HL-60 (cell line): ENCODE data around the gene MYOM3.
A peak's percentile ranks its signal among the peaks of the same experiment; 100 is the strongest.

ENCODE experiments used
- DNase-seq, 2 experiments: peaks; one replicate each; pipeline ENCODE4 v3.0.0-alpha.2; 2010 to 2020; ENCODE audit warnings: low read depth in 1 of 2, low spot score in 1 of 2
- H3K27ac ChIP-seq: fragments of 250-450 bp; sonication (Bioruptor Pico); replicated peaks from 2 replicates; pipeline ENCODE4 v1.5.1; 2020; ENCODE audit warnings: mild to moderate bottlenecking, moderate library complexity
- H3K27me3 ChIP-seq: fragments of 250-450 bp; sonication (Bioruptor Pico); 2 replicates; pipeline ENCODE4 v1.5.1; 2021; ENCODE audit warnings: mild to moderate bottlenecking, moderate library complexity; ENCODE audit not compliant: insufficient read depth, poor library complexity, severe bottlenecking
- H3K4me3 ChIP-seq: replicated peaks from 2 replicates; pipeline ENCODE4 v1.5.1; 2011; ENCODE audit warnings: mild to moderate bottlenecking, control low read depth, low read length; ENCODE audit not compliant: insufficient read depth
- CTCF ChIP-seq: IDR thresholded peaks from one replicate; pipeline ENCODE4 v1.5.1; 2011; ENCODE audit warnings: low read length, control low read depth, inconsistent platforms; ENCODE audit not compliant: insufficient read depth
- GABPA ChIP-seq: IDR thresholded peaks from 2 replicates; pipeline ENCODE4 v1.6.1; 2012; ENCODE audit warnings: low read depth
- POLR2AphosphoS5 ChIP-seq: IDR thresholded peaks from 2 replicates; pipeline ENCODE4 v1.6.1; 2012; ENCODE audit warnings: low read depth
- SPI1 ChIP-seq: IDR thresholded peaks from 2 replicates; pipeline ENCODE4 v1.6.1; 2012; ENCODE audit warnings: low read depth, mild to moderate bottlenecking, borderline replicate concordance
- TF ChIP-seq, protein P1 (sequence below): IDR thresholded peaks from 2 replicates; pipeline ENCODE4 v1.6.1; 2012; ENCODE audit warnings: low read depth; ENCODE audit not compliant: insufficient replicate concordance

The MYOM3 gene

DNA sequence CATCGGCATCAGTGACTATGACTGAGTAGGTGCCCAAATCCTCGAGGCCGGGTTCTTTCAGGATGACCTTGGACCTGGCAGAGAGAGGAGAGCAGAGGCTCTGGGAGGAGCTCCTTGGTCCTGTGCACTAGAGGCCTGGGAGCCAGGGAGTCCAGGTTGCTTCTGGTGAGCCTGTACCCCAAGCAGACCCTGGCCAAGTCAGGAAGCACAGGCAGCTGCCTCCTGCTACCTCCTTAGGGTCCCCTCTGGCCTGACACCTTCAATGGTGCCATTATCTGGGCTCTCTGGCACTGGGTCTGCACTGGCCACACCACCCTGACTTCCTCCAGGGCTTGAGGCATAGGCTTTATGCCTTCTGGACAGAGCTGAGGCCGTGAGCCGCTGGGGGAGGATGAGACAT, 37.7 kb downstream of the MYOM3 start:
- DNase-seq: no peak
- Histone ChIP-seq H3K27ac (no peak overlapping the region), H3K27me3 (no peaks in the 10 kb centered on the region), H3K4me3 (no peak overlapping the region)
- no peak for TF ChIP-seq POLR2AphosphoS5
- TF ChIP-seq GABPA: no peak
- no peak for TF ChIP-seq SPI1
- TF ChIP-seq, protein P1, sequence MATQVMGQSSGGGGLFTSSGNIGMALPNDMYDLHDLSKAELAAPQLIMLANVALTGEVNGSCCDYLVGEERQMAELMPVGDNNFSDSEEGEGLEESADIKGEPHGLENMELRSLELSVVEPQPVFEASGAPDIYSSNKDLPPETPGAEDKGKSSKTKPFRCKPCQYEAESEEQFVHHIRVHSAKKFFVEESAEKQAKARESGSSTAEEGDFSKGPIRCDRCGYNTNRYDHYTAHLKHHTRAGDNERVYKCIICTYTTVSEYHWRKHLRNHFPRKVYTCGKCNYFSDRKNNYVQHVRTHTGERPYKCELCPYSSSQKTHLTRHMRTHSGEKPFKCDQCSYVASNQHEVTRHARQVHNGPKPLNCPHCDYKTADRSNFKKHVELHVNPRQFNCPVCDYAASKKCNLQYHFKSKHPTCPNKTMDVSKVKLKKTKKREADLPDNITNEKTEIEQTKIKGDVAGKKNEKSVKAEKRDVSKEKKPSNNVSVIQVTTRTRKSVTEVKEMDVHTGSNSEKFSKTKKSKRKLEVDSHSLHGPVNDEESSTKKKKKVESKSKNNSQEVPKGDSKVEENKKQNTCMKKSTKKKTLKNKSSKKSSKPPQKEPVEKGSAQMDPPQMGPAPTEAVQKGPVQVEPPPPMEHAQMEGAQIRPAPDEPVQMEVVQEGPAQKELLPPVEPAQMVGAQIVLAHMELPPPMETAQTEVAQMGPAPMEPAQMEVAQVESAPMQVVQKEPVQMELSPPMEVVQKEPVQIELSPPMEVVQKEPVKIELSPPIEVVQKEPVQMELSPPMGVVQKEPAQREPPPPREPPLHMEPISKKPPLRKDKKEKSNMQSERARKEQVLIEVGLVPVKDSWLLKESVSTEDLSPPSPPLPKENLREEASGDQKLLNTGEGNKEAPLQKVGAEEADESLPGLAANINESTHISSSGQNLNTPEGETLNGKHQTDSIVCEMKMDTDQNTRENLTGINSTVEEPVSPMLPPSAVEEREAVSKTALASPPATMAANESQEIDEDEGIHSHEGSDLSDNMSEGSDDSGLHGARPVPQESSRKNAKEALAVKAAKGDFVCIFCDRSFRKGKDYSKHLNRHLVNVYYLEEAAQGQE: no peak
- TF ChIP-seq CTCF: no peak

DNA sequence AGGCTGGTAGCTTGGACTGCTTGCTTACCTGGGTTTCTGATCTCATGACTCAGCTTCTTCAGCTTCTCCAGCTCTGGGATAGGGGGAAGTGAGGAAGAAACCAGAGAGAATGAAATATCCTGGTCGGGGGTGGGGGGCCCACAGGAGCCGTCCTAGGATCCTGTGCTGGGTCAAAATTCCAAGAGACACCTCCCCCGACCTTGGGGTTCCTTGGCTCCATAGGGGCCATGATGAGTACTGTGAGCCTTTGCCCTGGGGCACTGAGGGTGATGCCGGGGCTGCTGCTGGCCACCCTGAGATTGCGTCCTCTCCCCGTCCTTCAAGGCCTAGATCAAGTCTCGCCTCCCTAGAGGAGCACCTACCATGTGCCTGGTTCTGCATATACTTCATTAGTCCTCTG, 40.0 kb downstream of the MYOM3 start:
- Histone ChIP-seq H3K4me3 (no peak overlapping the region), H3K27me3 (no peaks in the 10 kb centered on the region), H3K27ac (no peak overlapping the region)
- TF ChIP-seq POLR2AphosphoS5 (no peak), SPI1 (no peak), CTCF (no peak), GABPA (no peak)
- TF ChIP-seq, protein P1: no peak
- DNase-seq: no peak

DNA sequence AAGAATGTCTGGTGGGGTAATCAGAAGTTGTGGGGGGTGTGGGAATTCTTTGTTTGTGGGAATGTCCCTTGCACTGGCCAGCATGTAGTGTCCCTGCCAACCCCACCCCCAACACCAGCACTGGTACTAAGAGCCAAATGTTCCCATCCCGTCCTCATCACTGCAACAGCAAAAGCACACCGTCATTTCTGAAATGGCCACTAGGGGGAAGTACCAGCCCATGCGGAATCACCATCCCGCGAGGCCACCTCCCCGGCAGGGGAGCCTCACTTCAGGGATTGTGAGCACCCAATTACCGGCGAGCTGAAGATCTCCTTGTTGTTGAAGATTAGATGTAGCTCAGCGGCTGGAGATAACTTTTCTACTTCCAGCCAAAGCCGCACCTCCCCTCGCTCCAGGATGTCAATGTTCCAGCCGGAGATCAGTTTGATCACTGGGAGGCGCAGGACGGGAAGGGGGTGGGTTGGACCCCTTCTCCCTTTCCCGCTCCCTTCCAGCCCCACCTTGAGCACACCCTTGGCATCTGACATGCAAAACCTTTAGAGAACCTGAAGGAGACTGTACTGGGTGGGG, 41.0 kb downstream of the MYOM3 start:
- Histone ChIP-seq H3K4me3 (no peak overlapping the region), H3K27ac (no peak overlapping the region), H3K27me3 (no peaks in the 10 kb centered on the region)
- peak; percentile 50 to 76 for DNase-seq
- TF ChIP-seq, protein P1: no peak
- peak; percentile 85 for TF ChIP-seq CTCF
